C4-2B (cell line): ENCODE measurements around the gene CLMP.

Experiments used
- ZFX ChIP-seq: fragments of 450-650 bp; IDR thresholded peaks from 2 replicates; pipeline ENCODE4 v1.6.1; 2017
- TF ChIP-seq, protein P1 (sequence below): fragments of 450-650 bp; conservative IDR thresholded peaks from 2 replicates; pipeline ENCODE4 v1.5.1; 2017; ENCODE audit warnings: mild to moderate bottlenecking

DNA sequence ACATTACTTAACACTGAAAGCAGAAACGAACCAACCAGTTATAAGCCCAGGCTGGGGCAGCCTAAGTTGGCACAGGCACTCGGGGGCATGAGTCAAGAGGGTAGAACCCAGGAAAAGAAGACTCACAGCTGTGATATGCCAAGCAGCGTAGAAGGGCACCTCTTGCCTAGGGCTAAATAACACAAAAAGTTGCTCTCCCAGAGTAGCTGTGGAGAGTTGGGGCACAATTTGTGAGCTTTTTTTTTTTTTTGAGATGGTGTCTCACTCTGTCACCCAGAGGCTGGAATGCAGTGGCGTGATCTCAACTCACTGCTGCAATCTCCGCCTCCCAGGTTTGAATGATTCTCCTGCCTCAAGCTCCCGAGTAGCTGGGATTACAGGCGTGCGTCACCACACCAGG, 8.8 kb downstream of the CLMP start:
- TF ChIP-seq, protein P1, sequence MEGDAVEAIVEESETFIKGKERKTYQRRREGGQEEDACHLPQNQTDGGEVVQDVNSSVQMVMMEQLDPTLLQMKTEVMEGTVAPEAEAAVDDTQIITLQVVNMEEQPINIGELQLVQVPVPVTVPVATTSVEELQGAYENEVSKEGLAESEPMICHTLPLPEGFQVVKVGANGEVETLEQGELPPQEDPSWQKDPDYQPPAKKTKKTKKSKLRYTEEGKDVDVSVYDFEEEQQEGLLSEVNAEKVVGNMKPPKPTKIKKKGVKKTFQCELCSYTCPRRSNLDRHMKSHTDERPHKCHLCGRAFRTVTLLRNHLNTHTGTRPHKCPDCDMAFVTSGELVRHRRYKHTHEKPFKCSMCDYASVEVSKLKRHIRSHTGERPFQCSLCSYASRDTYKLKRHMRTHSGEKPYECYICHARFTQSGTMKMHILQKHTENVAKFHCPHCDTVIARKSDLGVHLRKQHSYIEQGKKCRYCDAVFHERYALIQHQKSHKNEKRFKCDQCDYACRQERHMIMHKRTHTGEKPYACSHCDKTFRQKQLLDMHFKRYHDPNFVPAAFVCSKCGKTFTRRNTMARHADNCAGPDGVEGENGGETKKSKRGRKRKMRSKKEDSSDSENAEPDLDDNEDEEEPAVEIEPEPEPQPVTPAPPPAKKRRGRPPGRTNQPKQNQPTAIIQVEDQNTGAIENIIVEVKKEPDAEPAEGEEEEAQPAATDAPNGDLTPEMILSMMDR = no peak
- TF ChIP-seq ZFX = no peak
